GM19193 (cell line): Measurements from ENCODE around the gene CAMKK1.

Experiments used
- POLR2A ChIP-seq: IDR thresholded peaks from 4 replicates; pipeline ENCODE4 v1.6.1; 2011; ENCODE audit not compliant: insufficient read depth, insufficient read length; ENCODE audit errors: extremely low read depth

CAMKK1 gene

GRCh38 chr17:3890878-3891219 lies 2.0 kb downstream of the CAMKK1 start:
- no peak for TF ChIP-seq POLR2A

- no peak for TF ChIP-seq POLR2A
Observed at GRCh38 chr17:3890082-3890877, 2.6 kb downstream of the CAMKK1 start.

- TF ChIP-seq POLR2A, result no peak
Observed at GRCh38 chr17:3889325-3890012, 3.4 kb downstream of the CAMKK1 start.

- no peak for TF ChIP-seq POLR2A
Observed at GRCh38 chr17:3888343-3889171, 4.3 kb downstream of the CAMKK1 start.

GRCh38 chr17:3887804-3888203 lies 5.0 kb downstream of the CAMKK1 start:
- no peak for TF ChIP-seq POLR2A

- no peak for TF ChIP-seq POLR2A
Observed at GRCh38 chr17:3887394-3887793, 5.5 kb downstream of the CAMKK1 start.

- TF ChIP-seq POLR2A, result no peak
Observed at GRCh38 chr17:3886776-3887175, 6.1 kb downstream of the CAMKK1 start.

- TF ChIP-seq POLR2A, result no peak
Observed at GRCh38 chr17:3885970-3886369, 6.9 kb downstream of the CAMKK1 start.

- no peak for TF ChIP-seq POLR2A
Observed at GRCh38 chr17:3885271-3885670, 7.6 kb downstream of the CAMKK1 start.

GRCh38 chr17:3884188-3884587 lies 8.7 kb downstream of the CAMKK1 start:
- TF ChIP-seq POLR2A, result no peak

GRCh38 chr17:3882276-3882675 lies 10.6 kb downstream of the CAMKK1 start:
- TF ChIP-seq POLR2A, result no peak

- TF ChIP-seq POLR2A, result no peak
Observed at GRCh38 chr17:3880983-3881382, 11.9 kb downstream of the CAMKK1 start.

GRCh38 chr17:3879591-3880417 lies 13.0 kb downstream of the CAMKK1 start:
- no peak for TF ChIP-seq POLR2A

- no peak for TF ChIP-seq POLR2A
Observed at GRCh38 chr17:3879186-3879585, 13.7 kb downstream of the CAMKK1 start.

- no peak for TF ChIP-seq POLR2A
Observed at GRCh38 chr17:3877220-3877619, 15.6 kb downstream of the CAMKK1 start.
